HG03432 (cell line): ENCODE data around the gene SLC5A7.

Experiments used
- ATAC-seq: cut with Tn5 transposase; IDR thresholded peaks from one replicate; pipeline ENCODE4 v1.9.1; 2021; ENCODE audit warnings: mild to moderate bottlenecking, moderate library complexity; ENCODE audit not compliant: unreplicated experiment

Gene SLC5A7

GRCh38 chr2:107986278-107987217, at the start of gene SLC5A7:
TSS of gene SLC5A7 (plus strand) at chr2:107986524. CDS start at chr2:107988156, 1,632 bp downstream.
- no peak for ATAC-seq

GRCh38 chr2:107961395-107961794, 24.9 kb upstream of the SLC5A7 start:
- ATAC-seq: no peak

- ATAC-seq: no peak
Measured at GRCh38 chr2:107964185-107964584, 22.1 kb upstream of the SLC5A7 start.

- ATAC-seq: no peak
Measured at GRCh38 chr2:107984707-107985106, 1.6 kb upstream of the SLC5A7 start.

GRCh38 chr2:107988108-107988507, 1.8 kb downstream of the SLC5A7 start:
- no peak for ATAC-seq

GRCh38 chr2:107989445-107989844, 3.1 kb downstream of the SLC5A7 start:
- no peak for ATAC-seq

- ATAC-seq: no peak
Measured at GRCh38 chr2:107990718-107991117, 4.4 kb downstream of the SLC5A7 start.

- ATAC-seq: no peak
Measured at GRCh38 chr2:107992069-107992468, 5.7 kb downstream of the SLC5A7 start.

- ATAC-seq: no peak
Measured at GRCh38 chr2:107999158-107999557, 12.8 kb downstream of the SLC5A7 start.

GRCh38 chr2:108010912-108011591, 24.7 kb downstream of the SLC5A7 start:
- no peak for ATAC-seq

- no peak for ATAC-seq
Measured at GRCh38 chr2:108013305-108013704, 27.0 kb downstream of the SLC5A7 start.

GRCh38 chr2:108022628-108023027, 36.3 kb downstream of the SLC5A7 start:
- ATAC-seq: no peak

GRCh38 chr2:108023776-108024175, 37.5 kb downstream of the SLC5A7 start:
- no peak for ATAC-seq

GRCh38 chr2:108026092-108026794, 39.9 kb downstream of the SLC5A7 start:
- no peak for ATAC-seq

GRCh38 chr2:108029496-108029895, 43.2 kb downstream of the SLC5A7 start:
- ATAC-seq: no peak

GRCh38 chr2:108029912-108030311, 43.6 kb downstream of the SLC5A7 start:
- ATAC-seq: no peak

GRCh38 chr2:108031471-108031941, 45.2 kb downstream of the SLC5A7 start:
- ATAC-seq: no peak

GRCh38 chr2:108034843-108035242, 48.5 kb downstream of the SLC5A7 start:
- no peak for ATAC-seq

GRCh38 chr2:108048752-108049151, 62.4 kb downstream of the SLC5A7 start:
- ATAC-seq: no peak

GRCh38 chr2:108058576-108059137, 72.3 kb downstream of the SLC5A7 start:
- no peak for ATAC-seq
